ENCODE data around the gene AGAP3.

Gene AGAP3

GRCh38 chr7:151082141-151083070, 3.9 kb upstream of the AGAP3 start:
- Histone ChIP-seq H3K4me1 (ENCODE audit: control insufficient read depth in 1 of 2, insufficient read depth in 2 of 2, low read length in 2 of 2) (peaks cover 37 to 40% of the 10 kb centered on the region in 2 experiments), H3K9ac (ENCODE audit: low read length) (peak overlapping the region; percentile 82), H3K18ac (ENCODE audit: low read length) (peak overlapping the region; percentile 2), H3K4ac (ENCODE audit: low read depth, low read length) (peak overlapping the region; percentile 80), H3K79me2 (ENCODE audit: control insufficient read depth, insufficient read depth, low read length, poor library complexity) (peaks cover 34% of the 10 kb centered on the region), H3K36me3 (ENCODE audit: control insufficient read depth in 1 of 2, insufficient read depth in 2 of 2, low read length in 2 of 2) (peaks cover 7 to 14% of the 10 kb centered on the region in 2 experiments), H3K14ac (ENCODE audit: low read length) (peak overlapping the region; percentile 69), H2BK120ac (ENCODE audit: insufficient read depth, low read length, poor library complexity) (peak overlapping the region; percentile 46), H3K9me3 (ENCODE audit: insufficient read depth, low read depth, low read length) (no peaks in the 10 kb centered on the region), H4K12ac (ENCODE audit: low read depth, low read length) (peak overlapping the region; percentile 59), H2BK5ac (ENCODE audit: low read depth, low read length, poor library complexity) (peak overlapping the region; percentile 86), H3K27ac (ENCODE audit: low read depth, low read length) (peak overlapping the region; percentile 86), H3K4me2 (ENCODE audit: low read length) (peak overlapping the region; percentile 84), H2AFZ (ENCODE audit: insufficient read depth, low read length, poor library complexity) (peak overlapping the region; percentile 8), H3K27me3 (ENCODE audit: insufficient read depth, low read length) (no peaks in the 10 kb centered on the region), H3K4me3 (ENCODE audit: low read depth, low read length) (peak overlapping the region; percentile 79), H4K8ac (ENCODE audit: low read depth, low read length) (peak overlapping the region; percentile 10), H3K79me1 (ENCODE audit: low read length) (peaks cover 33% of the 10 kb centered on the region), H2BK12ac (ENCODE audit: low read length) (peak overlapping the region; percentile 29), H3K23ac (ENCODE audit: low read length) (no peak overlapping the region), H2AK5ac (ENCODE audit: low read length) (peak overlapping the region; percentile 16), H4K91ac (ENCODE audit: low read depth, low read length) (peak overlapping the region; percentile 90)
- DNase-seq: no peak
- no CpG with 5 or more reads among the region's 42 CpGs for WGBS (ENCODE audit: extremely low coverage, insufficient coverage, insufficient read length)

GRCh38 chr7:151083071-151083823, 3.0 kb upstream of the AGAP3 start, which contains the start of gene TMUB1:
TSS of gene TMUB1 (minus strand) at chr7:151083493. CDS start at chr7:151082563, 930 bp downstream.
- Histone ChIP-seq H3K79me2 (ENCODE audit: control insufficient read depth, insufficient read depth, low read length, poor library complexity) (peaks cover 41% of the 10 kb centered on the region), H4K12ac (ENCODE audit: low read depth, low read length) (peak within 1 kb of the TSS; percentile 70), H3K9ac (ENCODE audit: low read length) (peak within 1 kb of the TSS; percentile 82), H3K4me2 (ENCODE audit: low read length) (peak within 1 kb of the TSS; percentile 84), H2AFZ (ENCODE audit: insufficient read depth, low read length, poor library complexity) (peak within 1 kb of the TSS; percentile 92), H3K4ac (ENCODE audit: low read depth, low read length) (peak within 1 kb of the TSS; percentile 80), H2BK12ac (ENCODE audit: low read length) (peak within 1 kb of the TSS; percentile 29), H3K27ac (ENCODE audit: low read depth, low read length) (peak within 1 kb of the TSS; percentile 49), H3K27me3 (ENCODE audit: insufficient read depth, low read length) (no peaks in the 10 kb centered on the region), H4K8ac (ENCODE audit: low read depth, low read length) (peak within 1 kb of the TSS; percentile 84), H2BK120ac (ENCODE audit: insufficient read depth, low read length, poor library complexity) (peak within 1 kb of the TSS; percentile 57), H3K79me1 (ENCODE audit: low read length) (peaks cover 36% of the 10 kb centered on the region), H2AK5ac (ENCODE audit: low read length) (peak within 1 kb of the TSS; percentile 16), H3K23ac (ENCODE audit: low read length) (no peak within 1 kb of the TSS), H3K9me3 (ENCODE audit: insufficient read depth, low read depth, low read length) (no peaks in the 10 kb centered on the region), H3K18ac (ENCODE audit: low read length) (peak within 1 kb of the TSS; percentile 69), H3K36me3 (ENCODE audit: control insufficient read depth in 1 of 2, insufficient read depth in 2 of 2, low read length in 2 of 2) (peaks cover 7 to 13% of the 10 kb centered on the region in 2 experiments), H3K4me3 (ENCODE audit: low read depth, low read length) (peak within 1 kb of the TSS; percentile 79), H3K4me1 (ENCODE audit: control insufficient read depth in 1 of 2, insufficient read depth in 2 of 2, low read length in 2 of 2) (peaks cover 37 to 49% of the 10 kb centered on the region in 2 experiments), H3K14ac (ENCODE audit: low read length) (peak within 1 kb of the TSS; percentile 73), H2BK5ac (ENCODE audit: low read depth, low read length, poor library complexity) (peak within 1 kb of the TSS; percentile 86), H4K91ac (ENCODE audit: low read depth, low read length) (peak within 1 kb of the TSS; percentile 90)
- no CpG with 5 or more reads among the region's 69 CpGs for WGBS (ENCODE audit: extremely low coverage, insufficient coverage, insufficient read length)
- peak; percentile 61 to 77 for DNase-seq

DNA sequence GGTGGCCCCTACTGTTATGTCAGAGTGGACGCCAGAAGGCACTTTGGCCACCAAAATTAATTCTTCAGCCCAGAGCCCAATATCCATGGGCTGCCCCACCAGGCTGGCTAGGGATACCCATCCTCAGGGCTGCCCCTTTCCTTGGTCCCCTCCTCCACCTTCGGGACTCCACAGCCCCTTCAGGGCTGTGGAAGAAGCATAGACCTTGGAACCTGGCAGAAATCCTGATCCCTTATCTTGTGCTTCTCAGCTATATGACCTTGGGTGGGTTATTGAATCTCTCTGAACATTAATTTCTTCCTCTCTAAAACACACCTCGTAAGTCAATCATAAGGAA, 2.5 kb upstream of the AGAP3 start:
- peak overlapping the region; percentile 21 for H2BK12ac ChIP-seq (ENCODE audit: low read length)
- peaks cover 43% of the 10 kb centered on the region for H3K79me2 ChIP-seq (ENCODE audit: control insufficient read depth, insufficient read depth, low read length, poor library complexity)
- no peak overlapping the region for H2BK5ac ChIP-seq (ENCODE audit: low read depth, low read length, poor library complexity)
- H2AFZ ChIP-seq (ENCODE audit: insufficient read depth, low read length, poor library complexity): peak overlapping the region; percentile 92
- WGBS (ENCODE audit: extremely low coverage, insufficient coverage, insufficient read length): no CpG with 5 or more reads among the region's 3 CpGs
- H3K9me3 ChIP-seq (ENCODE audit: insufficient read depth, low read depth, low read length): no peaks in the 10 kb centered on the region
- H3K18ac ChIP-seq (ENCODE audit: low read length): peak overlapping the region; percentile 25
- peak overlapping the region; percentile 79 for H3K4me3 ChIP-seq (ENCODE audit: low read depth, low read length)
- peak overlapping the region; percentile 30 for H3K9ac ChIP-seq (ENCODE audit: low read length)
- H3K23ac ChIP-seq (ENCODE audit: low read length): no peak overlapping the region
- H2BK120ac ChIP-seq (ENCODE audit: insufficient read depth, low read length, poor library complexity): no peak overlapping the region
- H3K4ac ChIP-seq (ENCODE audit: low read depth, low read length): no peak overlapping the region
- peaks cover 42 to 54% of the 10 kb centered on the region in 2 experiments for H3K4me1 ChIP-seq (ENCODE audit: control insufficient read depth in 1 of 2, insufficient read depth in 2 of 2, low read length in 2 of 2)
- peaks cover 7 to 13% of the 10 kb centered on the region in 2 experiments for H3K36me3 ChIP-seq (ENCODE audit: control insufficient read depth in 1 of 2, insufficient read depth in 2 of 2, low read length in 2 of 2)
- H4K91ac ChIP-seq (ENCODE audit: low read depth, low read length): peak overlapping the region; percentile 90
- peak overlapping the region; percentile 4 for H2AK5ac ChIP-seq (ENCODE audit: low read length)
- peak overlapping the region; percentile 81 for H4K8ac ChIP-seq (ENCODE audit: low read depth, low read length)
- no peaks in the 10 kb centered on the region for H3K27me3 ChIP-seq (ENCODE audit: insufficient read depth, low read length)
- no peak for DNase-seq
- H3K14ac ChIP-seq (ENCODE audit: low read length): peak overlapping the region; percentile 44
- H4K12ac ChIP-seq (ENCODE audit: low read depth, low read length): peak overlapping the region; percentile 70
- peak overlapping the region; percentile 84 for H3K4me2 ChIP-seq (ENCODE audit: low read length)
- no peak overlapping the region for H3K27ac ChIP-seq (ENCODE audit: low read depth, low read length)
- H3K79me1 ChIP-seq (ENCODE audit: low read length): peaks cover 36% of the 10 kb centered on the region

DNA sequence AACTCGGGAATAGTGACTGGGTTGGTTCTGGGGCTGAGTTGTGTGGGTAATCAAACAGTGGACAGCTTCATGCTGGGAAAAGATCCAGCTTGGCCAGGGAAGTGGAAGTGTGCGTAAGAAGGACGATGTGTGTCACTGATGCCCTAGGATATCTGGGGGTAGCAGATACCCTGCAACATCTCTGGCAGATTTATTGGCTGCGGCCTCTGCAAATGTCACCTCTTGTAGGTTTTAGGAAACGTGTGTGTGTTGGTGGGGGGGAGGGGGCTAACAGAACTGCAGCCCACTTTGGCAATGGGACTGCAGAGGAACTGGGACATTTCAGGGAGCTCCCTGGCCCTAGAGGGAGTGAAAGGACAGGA, 965 bp upstream of the AGAP3 start:
- H3K23ac ChIP-seq (ENCODE audit: low read length): no peak overlapping the region
- no peak overlapping the region for H2BK120ac ChIP-seq (ENCODE audit: insufficient read depth, low read length, poor library complexity)
- WGBS (ENCODE audit: extremely low coverage, insufficient coverage, insufficient read length): no CpG with 5 or more reads among the region's 5 CpGs
- no peak for DNase-seq
- no peak overlapping the region for H3K18ac ChIP-seq (ENCODE audit: low read length)
- no peaks in the 10 kb centered on the region for H3K27me3 ChIP-seq (ENCODE audit: insufficient read depth, low read length)
- H3K4me3 ChIP-seq (ENCODE audit: low read depth, low read length): no peak overlapping the region
- peaks cover 38% of the 10 kb centered on the region for H3K79me2 ChIP-seq (ENCODE audit: control insufficient read depth, insufficient read depth, low read length, poor library complexity)
- no peak overlapping the region for H4K8ac ChIP-seq (ENCODE audit: low read depth, low read length)
- no peak overlapping the region for H3K27ac ChIP-seq (ENCODE audit: low read depth, low read length)
- peaks cover 0 to 8% of the 10 kb centered on the region in 2 experiments for H3K36me3 ChIP-seq (ENCODE audit: control insufficient read depth in 1 of 2, insufficient read depth in 2 of 2, low read length in 2 of 2)
- peak overlapping the region; percentile 42 for H2AK5ac ChIP-seq (ENCODE audit: low read length)
- no peak overlapping the region for H4K12ac ChIP-seq (ENCODE audit: low read depth, low read length)
- peak overlapping the region; percentile 12 for H4K91ac ChIP-seq (ENCODE audit: low read depth, low read length)
- H3K9me3 ChIP-seq (ENCODE audit: insufficient read depth, low read depth, low read length): no peaks in the 10 kb centered on the region
- no peak overlapping the region for H3K14ac ChIP-seq (ENCODE audit: low read length)
- no peak overlapping the region for H3K9ac ChIP-seq (ENCODE audit: low read length)
- H2BK12ac ChIP-seq (ENCODE audit: low read length): peak overlapping the region; percentile 20
- peaks cover 45 to 60% of the 10 kb centered on the region in 2 experiments for H3K4me1 ChIP-seq (ENCODE audit: control insufficient read depth in 1 of 2, insufficient read depth in 2 of 2, low read length in 2 of 2)
- H2AFZ ChIP-seq (ENCODE audit: insufficient read depth, low read length, poor library complexity): no peak overlapping the region
- peak overlapping the region; percentile 78 for H3K4me2 ChIP-seq (ENCODE audit: low read length)
- peaks cover 39% of the 10 kb centered on the region for H3K79me1 ChIP-seq (ENCODE audit: low read length)
- no peak overlapping the region for H3K4ac ChIP-seq (ENCODE audit: low read depth, low read length)
- H2BK5ac ChIP-seq (ENCODE audit: low read depth, low read length, poor library complexity): no peak overlapping the region

Data from trophoblast cell (in vitro differentiated cells and primary cell).